Effector memory CD4-positive, alpha-beta T cell (primary cell): ENCODE measurements around the gene CACNA1C.

Experiments used
- DNase-seq, 3 donors: peaks; one replicate each; pipeline ENCODE4 v3.0.0-alpha.2; 2020
- H3K27ac ChIP-seq: 2 replicates; pipeline ENCODE4 v1.7.0; 2013; ENCODE audit warnings: mild to moderate bottlenecking, low read length, moderate library complexity; ENCODE audit not compliant: insufficient read depth, poor library complexity, severe bottlenecking
- H3K27me3 ChIP-seq: replicated peaks from 2 replicates; pipeline ENCODE4 v1.7.0; 2013; ENCODE audit warnings: mild to moderate bottlenecking, low read length; ENCODE audit not compliant: insufficient read depth, control insufficient read depth, poor library complexity, severe bottlenecking
- H3K36me3 ChIP-seq: 2 replicates; pipeline ENCODE4 v1.7.0; 2013; ENCODE audit warnings: mild to moderate bottlenecking, low read length, moderate library complexity; ENCODE audit not compliant: control insufficient read depth, insufficient read depth
- H3K4me1 ChIP-seq: 2 replicates; pipeline ENCODE4 v1.7.0; 2013; ENCODE audit warnings: low read length, mild to moderate bottlenecking; ENCODE audit not compliant: control insufficient read depth, insufficient read depth, poor library complexity, severe bottlenecking
- H3K4me3 ChIP-seq: 2 replicates; pipeline ENCODE4 v1.7.0; 2013; ENCODE audit warnings: low read length, low read depth, mild to moderate bottlenecking; ENCODE audit not compliant: insufficient read depth, poor library complexity, severe bottlenecking
- H3K9me3 ChIP-seq: 2 replicates; pipeline ENCODE4 v1.7.0; 2013; ENCODE audit warnings: mild to moderate bottlenecking, low read length, moderate library complexity; ENCODE audit not compliant: control insufficient read depth

The CACNA1C gene

DNA sequence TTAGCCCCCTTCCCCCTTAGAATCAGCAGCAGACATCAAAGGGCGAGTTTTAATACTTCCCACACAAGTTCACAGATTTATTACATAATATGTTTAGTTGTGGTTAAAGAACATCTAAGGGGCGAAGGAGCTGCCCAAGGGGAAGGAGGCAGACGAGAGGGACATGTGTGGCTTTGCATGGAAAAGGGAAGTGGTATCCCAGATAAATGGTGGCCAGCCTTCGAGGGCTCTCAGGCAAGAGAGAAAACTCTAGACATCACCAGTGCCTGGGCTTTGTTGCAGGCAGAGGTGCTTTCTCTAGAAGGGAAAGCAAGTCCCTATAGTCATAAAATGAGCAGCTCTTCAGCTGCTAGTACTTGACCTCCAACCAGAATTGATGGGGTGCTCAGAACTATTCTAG lies 121.2 kb downstream of the CACNA1C start:
- Histone ChIP-seq H3K4me3 (no peak overlapping the region), H3K36me3 (no peaks in the 10 kb centered on the region)
- DNase-seq: no peak

DNA sequence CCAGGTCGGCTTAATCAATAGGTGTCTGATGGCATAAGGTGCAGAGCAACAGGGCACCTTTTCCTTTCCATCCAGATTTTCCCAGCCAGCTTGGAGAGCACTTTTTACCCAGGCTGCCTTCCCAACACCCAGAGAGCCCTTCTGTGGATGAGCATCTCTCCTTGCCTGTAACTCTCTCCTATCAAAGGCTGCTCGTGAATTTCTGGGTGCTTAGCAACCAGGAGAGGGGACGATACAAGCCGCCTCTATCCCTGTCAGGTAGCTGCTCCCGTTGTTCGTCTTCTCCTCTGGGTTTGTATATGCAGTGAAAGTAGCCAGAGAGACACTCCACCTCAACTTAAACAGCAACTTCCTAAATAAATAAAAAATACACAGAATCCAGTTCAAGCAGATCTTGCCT lies 124.2 kb downstream of the CACNA1C start:
- no peak overlapping the region for H3K27ac ChIP-seq
- H3K36me3 ChIP-seq: no peaks in the 10 kb centered on the region
- no peak for DNase-seq
- H3K4me1 ChIP-seq: no peaks in the 10 kb centered on the region
- H3K27me3 ChIP-seq: no peaks in the 10 kb centered on the region
- no peaks in the 10 kb centered on the region for H3K9me3 ChIP-seq
- no peak overlapping the region for H3K4me3 ChIP-seq

More for the DNA sequence above, 121.2 kb downstream of the CACNA1C start:
- Histone ChIP-seq H3K4me1 (no peaks in the 10 kb centered on the region), H3K27me3 (no peaks in the 10 kb centered on the region), H3K27ac (no peak overlapping the region), H3K9me3 (no peaks in the 10 kb centered on the region)

DNA sequence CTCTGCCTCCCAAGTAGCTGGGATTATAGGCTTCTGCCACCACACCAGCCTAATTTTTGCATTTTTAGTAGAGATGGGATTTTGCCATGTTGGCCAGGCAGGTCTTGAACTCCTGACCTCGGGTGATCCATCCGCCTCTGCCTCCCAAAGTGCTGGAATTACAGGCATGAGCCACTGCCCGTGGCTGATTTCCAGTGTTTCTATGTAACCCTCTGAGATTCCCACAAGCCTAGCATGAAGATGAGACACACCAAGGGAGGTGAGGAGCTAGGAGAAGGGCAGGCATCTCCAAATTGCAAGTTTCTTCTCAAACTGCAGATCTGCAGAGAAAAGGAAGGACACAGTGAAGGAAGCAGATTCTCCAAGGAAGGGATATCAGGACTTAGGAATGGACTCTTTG lies 125.0 kb downstream of the CACNA1C start:
- Histone ChIP-seq H3K9me3 (no peaks in the 10 kb centered on the region), H3K27me3 (no peaks in the 10 kb centered on the region), H3K27ac (no peak overlapping the region), H3K4me3 (no peak overlapping the region), H3K36me3 (no peaks in the 10 kb centered on the region), H3K4me1 (no peaks in the 10 kb centered on the region)
- DNase-seq: no peak

DNA sequence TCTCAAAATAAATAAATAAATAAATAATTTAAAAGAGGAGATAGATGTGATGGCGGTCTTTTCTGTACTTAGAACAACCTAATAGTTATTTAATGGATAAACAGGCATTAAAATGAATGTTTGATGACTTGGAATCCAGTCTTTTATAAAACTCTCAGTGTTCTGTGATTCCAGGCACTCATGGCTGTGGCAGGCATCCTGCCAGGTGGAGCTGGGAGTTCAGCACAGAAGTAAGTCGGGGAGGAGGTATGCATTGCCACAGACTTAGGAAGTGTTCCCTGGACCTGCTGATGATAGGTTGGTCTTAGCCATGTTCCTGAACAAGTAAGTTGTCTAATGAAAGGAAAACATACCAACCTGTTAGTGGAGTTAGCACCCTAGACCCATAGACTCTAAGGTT lies 126.3 kb downstream of the CACNA1C start:
- Histone ChIP-seq H3K27ac (no peak overlapping the region), H3K27me3 (no peaks in the 10 kb centered on the region), H3K4me1 (no peaks in the 10 kb centered on the region), H3K4me3 (no peak overlapping the region), H3K36me3 (no peaks in the 10 kb centered on the region), H3K9me3 (no peaks in the 10 kb centered on the region)
- DNase-seq: no peak

GRCh38 chr12:2179953-2180736 lies 127.4 kb downstream of the CACNA1C start:
- no peaks in the 10 kb centered on the region for H3K4me1 ChIP-seq
- H3K9me3 ChIP-seq: no peaks in the 10 kb centered on the region
- DNase-seq: no peak
- H3K4me3 ChIP-seq: no peak overlapping the region
- H3K27me3 ChIP-seq: no peaks in the 10 kb centered on the region
- H3K27ac ChIP-seq: no peak overlapping the region
- H3K36me3 ChIP-seq: no peaks in the 10 kb centered on the region

DNA sequence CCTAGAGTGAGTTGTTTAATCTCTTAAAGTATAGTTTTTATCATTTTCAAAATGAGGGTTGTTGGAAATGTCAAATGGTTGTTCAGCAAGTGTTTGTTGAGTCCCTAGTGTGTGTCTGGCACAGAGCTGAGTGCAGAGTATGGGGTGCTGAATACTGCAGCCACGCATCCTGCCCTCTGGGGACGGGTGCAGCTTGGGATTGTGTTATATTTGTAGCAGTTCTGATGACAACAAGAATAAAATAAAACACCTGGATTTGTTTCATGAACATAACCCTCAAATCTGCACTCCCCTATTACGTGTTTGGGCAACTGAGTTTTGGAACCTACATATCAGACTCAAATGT lies 127.9 kb downstream of the CACNA1C start:
- Histone ChIP-seq H3K27me3 (no peaks in the 10 kb centered on the region), H3K4me1 (no peaks in the 10 kb centered on the region), H3K9me3 (no peaks in the 10 kb centered on the region), H3K27ac (no peak overlapping the region), H3K36me3 (no peaks in the 10 kb centered on the region), H3K4me3 (no peak overlapping the region)
- no peak for DNase-seq

GRCh38 chr12:2183556-2184541 lies 131.1 kb downstream of the CACNA1C start:
- H3K27me3 ChIP-seq: no peaks in the 10 kb centered on the region
- no peaks in the 10 kb centered on the region for H3K9me3 ChIP-seq
- no peak overlapping the region for H3K4me3 ChIP-seq
- H3K36me3 ChIP-seq: no peaks in the 10 kb centered on the region
- DNase-seq: no peak
- H3K4me1 ChIP-seq: no peaks in the 10 kb centered on the region
- no peak overlapping the region for H3K27ac ChIP-seq

DNA sequence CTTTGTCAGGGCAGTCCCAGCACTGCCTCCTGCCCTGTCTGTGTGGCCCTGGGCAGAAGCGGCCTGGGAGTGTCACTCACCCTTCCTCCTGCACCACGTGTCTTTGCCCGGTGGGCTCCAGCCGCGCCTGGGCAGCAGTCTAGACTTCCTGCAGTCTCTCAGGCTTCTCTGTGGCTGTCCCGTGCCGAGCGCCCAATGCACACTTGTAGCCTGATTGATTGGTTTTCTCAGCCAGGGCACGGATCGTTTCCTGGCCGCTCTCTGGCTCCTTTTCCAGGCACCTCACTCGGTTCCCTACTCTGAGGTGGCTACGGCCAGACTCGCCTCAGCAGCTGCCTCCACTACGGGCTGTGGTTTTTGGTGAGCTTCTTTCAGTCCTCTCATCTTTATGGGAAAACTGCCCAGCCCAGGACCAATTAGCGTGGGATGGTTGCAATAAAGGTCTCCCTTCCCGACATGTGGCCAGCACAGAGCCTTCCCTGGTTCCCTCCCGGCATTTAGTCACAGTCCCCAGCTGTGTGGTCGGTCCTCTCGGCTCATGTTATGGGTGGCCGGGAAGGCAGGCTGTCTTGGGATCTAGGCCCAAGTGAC lies 133.1 kb downstream of the CACNA1C start:
- no peaks in the 10 kb centered on the region for H3K27me3 ChIP-seq
- no peaks in the 10 kb centered on the region for H3K4me1 ChIP-seq
- H3K36me3 ChIP-seq: no peaks in the 10 kb centered on the region
- no peak overlapping the region for H3K4me3 ChIP-seq
- DNase-seq: no peak
- H3K9me3 ChIP-seq: no peaks in the 10 kb centered on the region
- H3K27ac ChIP-seq: no peak overlapping the region

- Histone ChIP-seq H3K4me1 (no peaks in the 10 kb centered on the region), H3K36me3 (no peaks in the 10 kb centered on the region)
Measured at GRCh38 chr12:2187195-2187945, 134.6 kb downstream of the CACNA1C start.

More at GRCh38 chr12:2187195-2187945, 134.6 kb downstream of the CACNA1C start:
- Histone ChIP-seq H3K27me3 (no peaks in the 10 kb centered on the region), H3K4me3 (no peak overlapping the region), H3K9me3 (no peaks in the 10 kb centered on the region), H3K27ac (no peak overlapping the region)
- DNase-seq: no peak
